Esophagus squamous epithelium (tissue), 5 donors: ENCODE data around the gene PXT1. TPM values are rescaled to one million over a fixed set of nuclear protein-coding genes. Genes with fewer than 3 reads are reported as not detected.
A peak's percentile ranks its signal among the peaks of the same experiment; 100 is the strongest.

Experiments
- DNase-seq: peaks from one replicate; lab custom pipeline; 2025; lab: John Stamatoyannopoulos, UW
- H3K27ac ChIP-seq, 4 donors: fragments of 200-600 bp; sonication (generic); one replicate each; pipeline ENCODE4 v1.5.1; 2016 to 2019; ENCODE audit warnings: mild to moderate bottlenecking in 1 of 4
- H3K27me3 ChIP-seq, 4 donors: fragments of 200-600 bp; sonication (generic); 1 replicate in 3 of 4; 2 replicates in 1 of 4; pipeline versions ENCODE4 v1.5.1 to v1.6.0; 2017 to 2021; ENCODE audit warnings: antibody characterized with exemption in 1 of 4
- H3K36me3 ChIP-seq, 3 donors: fragments of 200-600 bp; sonication (generic); one replicate each; pipeline ENCODE4 v1.5.1; 2016 to 2019
- H3K4me1 ChIP-seq, 3 donors: fragments of 200-600 bp; sonication (generic); one replicate each; pipeline ENCODE4 v1.5.1; 2017 to 2019
- H3K4me3 ChIP-seq, 4 donors: fragments of 200-600 bp; sonication (generic); 1 replicate in 3 of 4; 2 replicates in 1 of 4; pipeline ENCODE4 v1.5.1; 2016 to 2019; ENCODE audit warnings: mild to moderate bottlenecking in 2 of 4, moderate library complexity in 1 of 4
- H3K9me3 ChIP-seq, 3 donors: fragments of 200-600 bp; sonication (generic); one replicate each; pipeline ENCODE4 v1.5.1; 2016 to 2019
- CTCF ChIP-seq, 6 experiments: fragments of 450-650 bp in 4 of 6; fragments of 200-600 bp in 2 of 6; sonication (generic) in 2 of 6; IDR thresholded peaks; one replicate each; pipeline ENCODE4 v1.5.1; 2016 to 2019; ENCODE audit warnings: antibody characterized with exemption in 6 of 6, mild to moderate bottlenecking in 4 of 6, moderate library complexity in 4 of 6
- POLR2A ChIP-seq, 4 donors: fragments of 450-650 bp; IDR thresholded peaks; one replicate each; pipeline ENCODE4 v1.6.1; 2017; ENCODE audit warnings: antibody characterized with exemption in 4 of 4, mild to moderate bottlenecking in 4 of 4, moderate library complexity in 3 of 4
- WGBS, 2 donors: methylation state at CpG; one replicate each; pipeline ENCODE4 v1.1.5; 2018; 5-methylcytosine and 5-hydroxymethylcytosine counted together
- intact Hi-C: fragments of 100-400 bp; cut with DNase I; formaldehyde crosslinking; loops from one replicate; pipeline ENCODE4 v1.15.0; 2022
- total RNA-seq, 4 donors: library from RNA; depleted of rRNA; stranded (reverse); fragments of >200 nt; gene quantifications; one replicate each; pipeline ENCODE4 v1.1.0, GENCODE V29; 2016
- donor health status: DM: yes; HTN: yes; CAD: no.

The PXT1 gene
- total RNA-seq, 4 donors from 2014 or later = not detected

GRCh38 chr6:36361071-36361470 lies 81.6 kb downstream of the PXT1 start:
- TF ChIP-seq CTCF (IDR thresholded peaks at IDR 0.05) (no peak), POLR2A (IDR thresholded peaks at IDR 0.05) (no peak)
- 74 to 84% methylated on average over 10 to 11 of the region's 11 CpGs for WGBS, 2 donors
- Histone ChIP-seq H3K36me3 (no peaks in the 10 kb centered on the region), H3K9me3 (no peaks in the 10 kb centered on the region), H3K4me1 (peaks cover 4 to 19% (median 5%) of the 10 kb centered on the region in 3 donors), H3K27ac (no peak overlapping the region), H3K27me3 (no peaks in the 10 kb centered on the region), H3K4me3 (no peak overlapping the region)
- DNase-seq = no peak
- intact Hi-C loops = loop anchor here (5.0 to 10.0 kb wide), 2 partner anchors 59 to 236 kb away; no protein-coding TSS in a partner anchor

- Histone ChIP-seq H3K4me3 (no peak overlapping the region), H3K27me3 (no peaks in the 10 kb centered on the region), H3K4me1 (peaks cover 4 to 19% (median 5%) of the 10 kb centered on the region in 3 donors), H3K27ac (no peak overlapping the region), H3K9me3 (no peaks in the 10 kb centered on the region), H3K36me3 (no peaks in the 10 kb centered on the region)
- WGBS, 2 donors = 22 to 25% methylated on average over 6 to 10 of the region's 10 CpGs
- DNase-seq = peak; percentile 35
- intact Hi-C loops = loop anchor here (5.0 to 10.0 kb wide), 2 partner anchors 58 to 236 kb away; no protein-coding TSS in a partner anchor
- TF ChIP-seq POLR2A (IDR thresholded peaks at IDR 0.05) (no peak), CTCF (IDR thresholded peaks at IDR 0.05) (peak; percentile 73 to 86 (median 82))
Measured at GRCh38 chr6:36360241-36361054, 82.2 kb downstream of the PXT1 start.

- no peak for DNase-seq
- intact Hi-C loops = no loop called here
Measured at GRCh38 chr6:36358226-36358915, 84.3 kb downstream of the PXT1 start.

GRCh38 chr6:36357872-36358225 lies 84.8 kb downstream of the PXT1 start:
- 77 to 98% methylated on average over 3 of the region's 3 CpGs for WGBS, 2 donors
- no peaks in the 10 kb centered on the region for H3K9me3 ChIP-seq
- H3K4me3 ChIP-seq = no peak overlapping the region
- H3K36me3 ChIP-seq = no peaks in the 10 kb centered on the region
- DNase-seq = no peak
- TF ChIP-seq POLR2A (IDR thresholded peaks at IDR 0.05) = no peak
- no peak for TF ChIP-seq CTCF (IDR thresholded peaks at IDR 0.05)
- intact Hi-C loops = no loop called here
- H3K4me1 ChIP-seq = peaks cover 4 to 19% (median 5%) of the 10 kb centered on the region in 3 donors
- H3K27ac ChIP-seq = peak overlapping the region in 1 of 4 donors; percentile 29
- no peaks in the 10 kb centered on the region for H3K27me3 ChIP-seq

More at GRCh38 chr6:36358226-36358915, 84.3 kb downstream of the PXT1 start:
- Histone ChIP-seq H3K27ac (peak overlapping the region in 1 of 4 donors; percentile 29), H3K4me1 (peaks cover 4 to 19% (median 5%) of the 10 kb centered on the region in 3 donors), H3K36me3 (no peaks in the 10 kb centered on the region), H3K4me3 (no peak overlapping the region), H3K9me3 (no peaks in the 10 kb centered on the region), H3K27me3 (no peaks in the 10 kb centered on the region)
- TF ChIP-seq POLR2A (IDR thresholded peaks at IDR 0.05) (no peak), CTCF (IDR thresholded peaks at IDR 0.05) (no peak)
- WGBS, 2 donors = 73 to 80% methylated on average over 3 of the region's 4 CpGs

GRCh38 chr6:36355819-36356218 lies 86.8 kb downstream of the PXT1 start:
- no peak for DNase-seq
- intact Hi-C loops = no loop called here
- H3K9me3 ChIP-seq = no peaks in the 10 kb centered on the region
- peaks cover 4 to 19% (median 5%) of the 10 kb centered on the region in 3 donors for H3K4me1 ChIP-seq
- no peaks in the 10 kb centered on the region for H3K36me3 ChIP-seq
- TF ChIP-seq CTCF (IDR thresholded peaks at IDR 0.05) (no peak), POLR2A (IDR thresholded peaks at IDR 0.05) (no peak)
- no peak overlapping the region for H3K4me3 ChIP-seq
- WGBS, 2 donors = 60 to 64% methylated on average over 4 of the region's 4 CpGs
- H3K27me3 ChIP-seq = no peaks in the 10 kb centered on the region
- no peak overlapping the region for H3K27ac ChIP-seq
